ENCODE data around the gene DPPA3. TPM values are rescaled to one million over a fixed set of nuclear protein-coding genes. Genes with fewer than 3 reads are reported as not detected.

DPPA3 gene
- total and polyA plus RNA-seq, 12 donors, result not detected

DNA sequence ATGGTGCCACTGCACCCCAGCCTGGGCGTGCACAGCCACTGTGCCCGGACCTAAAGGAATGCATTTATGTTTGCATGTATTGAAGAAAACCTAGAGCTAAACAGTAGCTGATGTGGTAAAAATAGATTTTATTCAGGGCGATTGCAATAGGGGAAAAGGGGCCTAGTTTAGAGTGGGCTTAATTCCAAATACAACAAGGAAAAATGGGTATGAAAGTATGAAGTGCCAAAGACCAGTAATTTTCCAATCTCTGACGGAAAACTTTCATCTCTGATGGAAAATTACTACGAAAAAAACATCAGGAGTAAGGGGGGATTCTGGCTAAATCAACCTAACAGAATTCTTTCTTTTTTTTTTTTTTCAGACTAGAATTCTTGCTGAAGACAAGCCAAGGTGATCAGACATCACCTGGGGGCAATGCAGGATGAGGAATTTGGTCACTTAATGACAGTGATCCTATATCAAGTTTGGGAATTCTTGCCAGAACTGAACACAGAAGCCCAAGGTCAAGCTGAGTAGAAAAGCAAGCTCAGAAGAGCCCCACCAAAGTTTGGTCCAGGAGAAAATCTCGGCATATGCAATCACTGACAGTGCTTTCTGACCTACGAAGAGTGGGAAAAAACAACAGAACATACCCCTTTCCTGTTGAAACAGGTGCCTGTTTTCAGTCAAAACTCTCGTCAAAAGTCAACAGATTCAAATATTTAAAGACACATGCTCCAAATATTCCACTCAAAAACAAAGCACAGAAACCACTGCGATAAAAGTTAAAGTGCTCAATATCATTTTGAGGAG, 31.8 kb upstream of the DPPA3 start:
- Histone ChIP-seq H3K4me1 (replicated peaks in 1 of 2) (peaks cover 0 to 4% of the 10 kb centered on the region in 2 donors), H3K36me3 (replicated peaks in 1 of 2) (no peaks in the 10 kb centered on the region), H3K9me3 (replicated peaks in 1 of 3) (no peaks in the 10 kb centered on the region), H3K27me3 (no peaks in the 10 kb centered on the region), H3K27ac (no peak overlapping the region), H3K4me3 (no peak overlapping the region)
- intact Hi-C loops (cut with DNase I), result loop anchor here (5.0 to 10.0 kb wide), 2 partner anchors 125 to 128 kb away; no protein-coding TSS in a partner anchor
- no peak for DNase-seq
- TF ChIP-seq CTCF (IDR thresholded peaks at IDR 0.05) (no peak), POLR2A (IDR thresholded peaks at IDR 0.05) (no peak)
- 47 to 59% (median 55%) methylated on average over 9 of the region's 9 CpGs for WGBS, 4 donors

GRCh38 chr12:7681535-7681934, 29.7 kb upstream of the DPPA3 start:
- DNase-seq, result no peak
- Histone ChIP-seq H3K4me1 (replicated peaks in 1 of 2) (peaks cover 0 to 4% of the 10 kb centered on the region in 2 donors), H3K4me3 (no peak overlapping the region), H3K27ac (no peak overlapping the region), H3K36me3 (replicated peaks in 1 of 2) (no peaks in the 10 kb centered on the region), H3K9me3 (replicated peaks in 1 of 3) (no peaks in the 10 kb centered on the region), H3K27me3 (no peaks in the 10 kb centered on the region)
- WGBS, 4 donors, result 63 to 86% (median 73%) methylated on average over 2 of the region's 2 CpGs
- intact Hi-C loops (cut with DNase I), result no loop called here
- no peak for TF ChIP-seq CTCF (IDR thresholded peaks at IDR 0.05)
- TF ChIP-seq POLR2A (IDR thresholded peaks at IDR 0.05), result no peak

DNA sequence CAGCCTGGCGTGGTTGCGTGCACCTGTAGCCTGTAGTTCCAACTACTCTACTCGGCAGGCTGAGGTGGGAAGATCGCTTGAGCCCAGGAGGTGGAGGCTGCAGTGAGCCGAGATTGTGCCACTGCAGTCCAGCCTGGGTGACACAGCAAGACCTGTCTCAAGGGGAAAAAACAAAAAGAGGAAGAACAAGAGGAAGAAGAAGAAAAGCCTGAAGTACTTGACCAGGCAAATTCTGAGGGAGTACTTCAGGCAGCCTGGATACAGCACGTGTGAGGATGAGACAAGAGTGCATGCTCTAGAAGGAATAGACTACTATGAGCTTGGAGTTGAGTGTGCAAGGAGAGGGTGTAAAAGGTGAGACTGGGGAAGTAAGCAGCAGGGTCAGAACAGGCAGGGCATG, 17.4 kb upstream of the DPPA3 start:
- Histone ChIP-seq H3K4me1 (replicated peaks in 1 of 2) (no peaks in the 10 kb centered on the region), H3K4me3 (no peak overlapping the region), H3K36me3 (replicated peaks in 1 of 2) (no peaks in the 10 kb centered on the region), H3K27me3 (no peaks in the 10 kb centered on the region), H3K27ac (no peak overlapping the region), H3K9me3 (replicated peaks in 1 of 3) (no peaks in the 10 kb centered on the region)
- WGBS, 4 donors, result 76 to 86% (median 80%) methylated on average over 6 of the region's 6 CpGs
- intact Hi-C loops (cut with DNase I), result no loop called here
- no peak for DNase-seq
- TF ChIP-seq POLR2A (IDR thresholded peaks at IDR 0.05) (no peak), CTCF (IDR thresholded peaks at IDR 0.05) (no peak)

DNA sequence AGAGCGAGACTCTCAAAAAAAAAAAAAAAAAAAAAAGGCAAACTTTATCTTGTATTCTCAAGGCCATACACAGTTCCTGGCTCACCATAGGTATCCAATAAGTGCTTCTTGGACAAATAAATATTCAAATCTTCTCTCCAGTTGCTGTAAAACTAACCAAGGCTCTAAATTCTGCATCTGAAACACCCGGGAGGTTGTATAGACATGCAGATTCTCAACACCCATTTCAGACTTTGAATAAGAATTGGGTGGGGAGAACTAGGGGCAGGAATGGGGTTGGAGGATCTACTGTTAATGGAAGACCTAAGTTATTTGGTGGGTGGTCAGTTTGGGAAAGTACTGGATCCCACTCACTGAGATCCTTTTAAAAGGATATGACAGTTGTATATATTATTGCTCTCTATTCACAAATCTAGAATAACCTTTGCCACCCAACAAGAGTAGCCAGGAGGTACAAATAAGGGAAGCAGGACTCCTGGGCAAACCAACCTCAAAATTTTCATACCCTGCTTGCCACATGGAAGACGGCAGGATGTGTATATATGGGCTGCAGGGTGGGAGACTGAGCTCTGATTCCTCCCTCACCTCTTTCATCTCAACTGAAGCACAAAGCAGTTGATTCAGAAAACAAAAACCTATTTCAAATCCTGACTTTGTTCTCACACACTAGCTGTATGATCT, 16.5 kb upstream of the DPPA3 start:
- H3K4me3 ChIP-seq, result no peak overlapping the region
- no peaks in the 10 kb centered on the region for H3K27me3 ChIP-seq
- WGBS, 4 donors, result 71 to 75% (median 73%) methylated on average over 3 of the region's 3 CpGs
- TF ChIP-seq CTCF (IDR thresholded peaks at IDR 0.05) (no peak), POLR2A (IDR thresholded peaks at IDR 0.05) (no peak)
- H3K9me3 ChIP-seq (replicated peaks in 1 of 3), result no peaks in the 10 kb centered on the region
- intact Hi-C loops (cut with DNase I), result no loop called here
- peak overlapping the region in 1 of 5 donors; percentile 21 for H3K27ac ChIP-seq
- H3K36me3 ChIP-seq (replicated peaks in 1 of 2), result no peaks in the 10 kb centered on the region
- DNase-seq, result no peak
- H3K4me1 ChIP-seq (replicated peaks in 1 of 2), result no peaks in the 10 kb centered on the region
